Activated naive CD4-positive, alpha-beta T cell treated with anti-CD3 and anti-CD28 coated beads, Interleukin-2, amount 10 ng/mL, durations not matched to agents 7 days and 5 days (primary cell): ENCODE measurements around the gene CLIC5.

Source experiments
- CTCF ChIA-PET: fragments of 350-600 bp; sonication (Branson Sonifier 250); formaldehyde crosslinking; loops from one replicate; lab custom pipeline; 2021; ENCODE audit warnings: antibody characterized with exemption; lab: Charles Lee
- DNase-seq: peaks from one replicate; pipeline ENCODE4 v3.0.0-alpha.2; 2020
- H3K27ac Mint-ChIP-seq: one replicate; pipeline ENCODE4 v1.8.0; 2021; ENCODE audit warnings: mild to moderate bottlenecking, moderate library complexity, mixed read lengths
- H3K27me3 Mint-ChIP-seq: one replicate; pipeline ENCODE4 v1.8.0; 2021; ENCODE audit warnings: mild to moderate bottlenecking, mixed read lengths
- H3K36me3 Mint-ChIP-seq: one replicate; pipeline ENCODE4 v1.8.0; 2021; ENCODE audit warnings: mixed read lengths
- H3K4me1 Mint-ChIP-seq: one replicate; pipeline ENCODE4 v1.8.0; 2021; ENCODE audit warnings: mixed read lengths
- H3K4me3 Mint-ChIP-seq: one replicate; pipeline ENCODE4 v1.8.0; 2021; ENCODE audit warnings: mild to moderate bottlenecking, moderate library complexity, mixed read lengths
- H3K9me3 Mint-ChIP-seq: one replicate; pipeline ENCODE4 v1.8.0; 2021; ENCODE audit warnings: mixed read lengths

CLIC5 gene

GRCh38 chr6:45844986-45845385 lies 170.7 kb downstream of the CLIC5 start:
- Mint-ChIP-seq H3K9me3 (no peaks in the 10 kb centered on the region), H3K4me3 (no peak overlapping the region), H3K27me3 (no peaks in the 10 kb centered on the region), H3K4me1 (no peaks in the 10 kb centered on the region), H3K27ac (no peak overlapping the region), H3K36me3 (no peaks in the 10 kb centered on the region)
- CTCF ChIA-PET: no interaction called here
- no peak for DNase-seq

- no peaks in the 10 kb centered on the region for H3K27me3 Mint-ChIP-seq
- no peaks in the 10 kb centered on the region for H3K9me3 Mint-ChIP-seq
- CTCF ChIA-PET: interaction anchor here (1.4 kb wide), 2 partner anchors 8 to 77 kb away, joined by 3 read pairs; no protein-coding TSS in a partner anchor
Measured at GRCh38 chr6:45843848-45844521, 171.7 kb downstream of the CLIC5 start.

GRCh38 chr6:45841062-45841461 lies 174.6 kb downstream of the CLIC5 start:
- Mint-ChIP-seq H3K27me3 (no peaks in the 10 kb centered on the region), H3K4me1 (peaks cover 26% of the 10 kb centered on the region), H3K36me3 (no peaks in the 10 kb centered on the region), H3K4me3 (no peak overlapping the region), H3K9me3 (no peaks in the 10 kb centered on the region), H3K27ac (no peak overlapping the region)
- CTCF ChIA-PET: no interaction called here
- no peak for DNase-seq

More at GRCh38 chr6:45843848-45844521, 171.7 kb downstream of the CLIC5 start:
- Mint-ChIP-seq H3K4me3 (no peak overlapping the region), H3K4me1 (no peaks in the 10 kb centered on the region), H3K36me3 (no peaks in the 10 kb centered on the region), H3K27ac (no peak overlapping the region)
- DNase-seq: no peak

- Mint-ChIP-seq H3K9me3 (no peaks in the 10 kb centered on the region), H3K36me3 (no peaks in the 10 kb centered on the region), H3K4me3 (no peak overlapping the region), H3K27me3 (no peaks in the 10 kb centered on the region), H3K27ac (no peak overlapping the region), H3K4me1 (peaks cover 37% of the 10 kb centered on the region)
- CTCF ChIA-PET: no interaction called here
- no peak for DNase-seq
Measured at GRCh38 chr6:45838996-45839395, 176.7 kb downstream of the CLIC5 start.

GRCh38 chr6:45838451-45838850 lies 177.2 kb downstream of the CLIC5 start:
- no peaks in the 10 kb centered on the region for H3K9me3 Mint-ChIP-seq
- H3K27me3 Mint-ChIP-seq: no peaks in the 10 kb centered on the region
- peaks cover 37% of the 10 kb centered on the region for H3K4me1 Mint-ChIP-seq
- H3K27ac Mint-ChIP-seq: no peak overlapping the region
- no peaks in the 10 kb centered on the region for H3K36me3 Mint-ChIP-seq
- DNase-seq: no peak
- no peak overlapping the region for H3K4me3 Mint-ChIP-seq
- CTCF ChIA-PET: interaction anchor here (1.3 to 1.6 kb wide), 2 partner anchors 124 to 1182 kb away, joined by 3 to 4 read pairs; no protein-coding TSS in a partner anchor

- H3K27ac Mint-ChIP-seq: no peak overlapping the region
- CTCF ChIA-PET: interaction anchor here (1.3 to 1.6 kb wide), 2 partner anchors 123 to 1181 kb away, joined by 3 to 4 read pairs; no protein-coding TSS in a partner anchor
- H3K9me3 Mint-ChIP-seq: no peaks in the 10 kb centered on the region
- peaks cover 37% of the 10 kb centered on the region for H3K4me1 Mint-ChIP-seq
- H3K36me3 Mint-ChIP-seq: no peaks in the 10 kb centered on the region
- no peak overlapping the region for H3K4me3 Mint-ChIP-seq
- DNase-seq: no peak
- H3K27me3 Mint-ChIP-seq: no peaks in the 10 kb centered on the region
Measured at GRCh38 chr6:45837541-45838200, 178.0 kb downstream of the CLIC5 start.

- H3K27ac Mint-ChIP-seq: no peak overlapping the region
- CTCF ChIA-PET: interaction anchor here (1.3 to 1.6 kb wide), 2 partner anchors 122 to 1181 kb away, joined by 3 to 4 read pairs; no protein-coding TSS in a partner anchor
- H3K27me3 Mint-ChIP-seq: no peaks in the 10 kb centered on the region
- H3K4me1 Mint-ChIP-seq: peaks cover 41% of the 10 kb centered on the region
- H3K9me3 Mint-ChIP-seq: no peaks in the 10 kb centered on the region
- H3K4me3 Mint-ChIP-seq: no peak overlapping the region
- no peaks in the 10 kb centered on the region for H3K36me3 Mint-ChIP-seq
- DNase-seq: no peak
Measured at GRCh38 chr6:45836984-45837383, 178.7 kb downstream of the CLIC5 start.

GRCh38 chr6:45836438-45836824 lies 179.2 kb downstream of the CLIC5 start:
- Mint-ChIP-seq H3K4me1 (peaks cover 46% of the 10 kb centered on the region), H3K4me3 (no peak overlapping the region), H3K27me3 (no peaks in the 10 kb centered on the region), H3K27ac (peak overlapping the region; percentile 8), H3K9me3 (no peaks in the 10 kb centered on the region), H3K36me3 (no peaks in the 10 kb centered on the region)
- no peak for DNase-seq
- CTCF ChIA-PET: interaction anchor here (1.4 kb wide), 1 partner anchor 95 kb away, joined by 3 read pairs; no protein-coding TSS in a partner anchor

- no peak overlapping the region for H3K27ac Mint-ChIP-seq
- DNase-seq: no peak
- CTCF ChIA-PET: interaction anchor here (0.7 to 1.6 kb wide), 4 partner anchors 8 to 1365 kb away, joined by 3 to 7 read pairs (median 3); no protein-coding TSS in a partner anchor
- no peak overlapping the region for H3K4me3 Mint-ChIP-seq
- H3K4me1 Mint-ChIP-seq: peaks cover 52% of the 10 kb centered on the region
- H3K27me3 Mint-ChIP-seq: no peaks in the 10 kb centered on the region
- no peaks in the 10 kb centered on the region for H3K9me3 Mint-ChIP-seq
- H3K36me3 Mint-ChIP-seq: no peaks in the 10 kb centered on the region
Measured at GRCh38 chr6:45835721-45836437, 179.8 kb downstream of the CLIC5 start.

GRCh38 chr6:45832063-45832462 lies 183.6 kb downstream of the CLIC5 start:
- DNase-seq: no peak
- CTCF ChIA-PET: interaction anchor here (0.9 to 3.4 kb wide), 2 partner anchors 90 to 99 kb away, joined by 3 to 11 read pairs; no protein-coding TSS in a partner anchor
- Mint-ChIP-seq H3K4me1 (peaks cover 53% of the 10 kb centered on the region), H3K27ac (no peak overlapping the region), H3K9me3 (peaks cover 1% of the 10 kb centered on the region), H3K36me3 (no peaks in the 10 kb centered on the region), H3K4me3 (no peak overlapping the region), H3K27me3 (no peaks in the 10 kb centered on the region)
